ENCODE results near the gene UBAP1.

GRCh38 chr9:34176089-34176488 lies 2.8 kb upstream of the UBAP1 start:
- TF ChIP-seq POLR2AphosphoS5 (IDR thresholded peaks at IDR 0.05) (no peak), CTCF (IDR thresholded peaks at IDR 0.05) (no peak), POLR2A (IDR thresholded peaks at IDR 0.05) (no peak)

All from prostate gland (tissue), 2 donors.